Kidney (tissue), 14 donors: ENCODE data around the gene SDSL. TPM values are rescaled to one million over a fixed set of nuclear protein-coding genes. Genes with fewer than 3 reads are reported as not detected.
A peak's percentile ranks its signal among the peaks of the same experiment; 100 is the strongest.

Source experiments
- DNase-seq, 5 donors: peaks; one replicate each; pipeline ENCODE4 v3.0.0-alpha.2; 2013 to 2020
- FAIRE-seq: peaks from 2 replicates; lab custom pipeline; 2012; peaks lifted over from hg19 to GRCh38; lab: Jason Lieb, UNC
- H3K27ac ChIP-seq, 2 donors: one replicate each; pipeline ENCODE4 v1.7.0; 2013; ENCODE audit warnings: low read depth in 2 of 2, low read length in 2 of 2, inconsistent platforms in 1 of 2
- H3K27me3 ChIP-seq: one replicate; pipeline ENCODE4 v1.7.1; 2013; ENCODE audit warnings: low read length, inconsistent platforms; ENCODE audit not compliant: control insufficient read depth, insufficient read depth
- H3K36me3 ChIP-seq, 3 donors: one replicate each; pipeline versions ENCODE4 v1.7.0 to v1.7.1; 2013; ENCODE audit warnings: low read length in 3 of 3, control low read depth in 1 of 3, inconsistent platforms in 1 of 3; ENCODE audit not compliant: insufficient read depth in 3 of 3, control insufficient read depth in 2 of 3
- H3K4me1 ChIP-seq, 3 donors: one replicate each; pipeline versions ENCODE4 v1.7.0 to v1.7.1; 2013; ENCODE audit warnings: low read length in 3 of 3, inconsistent platforms in 1 of 3, low read depth in 1 of 3; ENCODE audit not compliant: control insufficient read depth in 2 of 3, insufficient read depth in 2 of 3
- H3K4me3 ChIP-seq, 3 donors: one replicate each; pipeline versions ENCODE4 v1.7.0 to v1.8.1; 2013; ENCODE audit warnings: low read length in 3 of 3, control low read depth in 1 of 3, inconsistent platforms in 1 of 3
- H3K9ac ChIP-seq, 3 donors: one replicate each; pipeline versions ENCODE4 v1.7.0 to v1.7.1; 2013; ENCODE audit warnings: low read length in 3 of 3, control low read depth in 1 of 3, inconsistent platforms in 1 of 3
- H3K9me3 ChIP-seq, 3 donors: one replicate each; pipeline versions ENCODE4 v1.7.0 to v1.7.1; 2013; ENCODE audit warnings: low read length in 3 of 3, control low read depth in 1 of 3, inconsistent platforms in 1 of 3; ENCODE audit not compliant: control insufficient read depth in 2 of 3, insufficient read depth in 1 of 3
- intact Hi-C: fragments of 100-400 bp; cut with DNase I; formaldehyde crosslinking; loops from one replicate; pipeline ENCODE4 v1.11.1; 2022
- polyA plus RNA-seq: library from polyadenylated mRNA; stranded (reverse); fragments of 350-450 nt; fragmentation: Illumina TruSeq; extraction: RNeasy Lipid Tissue Mini Kit (QIAGEN cat#74804); gene quantifications from one replicate; pipeline ENCODE4 v1.2.3, GENCODE V29; 2014; ENCODE audit warnings: low read depth, low replicate concordance; ENCODE audit not compliant: insufficient read depth
- total RNA-seq: library from RNA; stranded (reverse); fragmentation: NEBNext Ultra II Directional; extraction: Animal tissue kit (Norgen Biotek cat#: 25700); gene quantifications from one replicate; pipeline ENCODE4 v1.2.1, GENCODE V29; 2021
- TF ChIP-seq, protein P1 (sequence below): IDR thresholded peaks from 3 replicates; pipeline ENCODE4 v1.5.1; 2012; ENCODE audit warnings: mild to moderate bottlenecking, moderate library complexity, borderline replicate concordance; ENCODE audit not compliant: insufficient read depth; ENCODE audit errors: extremely low read depth
- donor health status: control.
- donor health status: control.
- donor health status: control.
- donor health status: control.
- donor health status: control.
- donor health status: DM: yes; HTN: yes; CAD: no.
- donor health status: Normal renal cell carcinoma (clear cell type).

The SDSL gene
- total and polyA plus RNA-seq, 2 donors from 2014 or later: 22.8 to 116 TPM

DNA sequence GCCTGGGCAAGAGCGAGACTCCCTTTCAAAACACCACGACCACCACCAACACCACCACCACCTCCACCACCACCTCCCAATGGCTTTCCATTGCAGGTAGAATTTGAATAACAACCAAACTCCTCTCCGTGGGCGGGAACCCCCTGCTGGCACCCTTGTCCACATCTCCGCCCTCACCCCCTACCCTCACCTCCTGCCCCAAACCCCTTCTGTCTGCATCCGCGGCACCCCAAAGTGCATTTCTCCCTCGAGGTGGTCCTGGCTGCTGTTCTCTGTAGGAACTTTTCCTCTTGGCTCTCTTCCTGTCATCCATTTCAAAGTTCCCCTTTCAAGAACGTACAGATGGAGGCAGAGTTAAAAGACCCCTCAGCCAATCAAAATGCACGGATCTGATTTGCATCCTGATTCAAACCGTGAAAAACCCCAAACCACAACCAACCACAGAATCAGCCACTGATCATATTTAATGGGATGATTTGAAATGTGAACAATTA is 3.8 kb downstream of the SDSL start:
- no peak overlapping the region for H3K9ac ChIP-seq
- no peak overlapping the region for H3K4me3 ChIP-seq
- H3K27me3 ChIP-seq: no peaks in the 10 kb centered on the region
- no peak for DNase-seq
- FAIRE-seq: no peak
- H3K27ac ChIP-seq: no peak overlapping the region
- H3K9me3 ChIP-seq: no peaks in the 10 kb centered on the region
- H3K4me1 ChIP-seq: peaks cover 0 to 8% (median 0%) of the 10 kb centered on the region in 3 donors
- no peaks in the 10 kb centered on the region for H3K36me3 ChIP-seq
- TF ChIP-seq, protein P1, sequence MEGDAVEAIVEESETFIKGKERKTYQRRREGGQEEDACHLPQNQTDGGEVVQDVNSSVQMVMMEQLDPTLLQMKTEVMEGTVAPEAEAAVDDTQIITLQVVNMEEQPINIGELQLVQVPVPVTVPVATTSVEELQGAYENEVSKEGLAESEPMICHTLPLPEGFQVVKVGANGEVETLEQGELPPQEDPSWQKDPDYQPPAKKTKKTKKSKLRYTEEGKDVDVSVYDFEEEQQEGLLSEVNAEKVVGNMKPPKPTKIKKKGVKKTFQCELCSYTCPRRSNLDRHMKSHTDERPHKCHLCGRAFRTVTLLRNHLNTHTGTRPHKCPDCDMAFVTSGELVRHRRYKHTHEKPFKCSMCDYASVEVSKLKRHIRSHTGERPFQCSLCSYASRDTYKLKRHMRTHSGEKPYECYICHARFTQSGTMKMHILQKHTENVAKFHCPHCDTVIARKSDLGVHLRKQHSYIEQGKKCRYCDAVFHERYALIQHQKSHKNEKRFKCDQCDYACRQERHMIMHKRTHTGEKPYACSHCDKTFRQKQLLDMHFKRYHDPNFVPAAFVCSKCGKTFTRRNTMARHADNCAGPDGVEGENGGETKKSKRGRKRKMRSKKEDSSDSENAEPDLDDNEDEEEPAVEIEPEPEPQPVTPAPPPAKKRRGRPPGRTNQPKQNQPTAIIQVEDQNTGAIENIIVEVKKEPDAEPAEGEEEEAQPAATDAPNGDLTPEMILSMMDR: no peak
- intact Hi-C loops: no loop called here

GRCh38 chr12:113427882-113428281 is 5.7 kb downstream of the SDSL start:
- Histone ChIP-seq H3K27ac (no peak overlapping the region), H3K9me3 (no peaks in the 10 kb centered on the region), H3K4me1 (peaks cover 0 to 2% (median 0%) of the 10 kb centered on the region in 3 donors), H3K36me3 (no peaks in the 10 kb centered on the region), H3K4me3 (no peak overlapping the region), H3K27me3 (no peaks in the 10 kb centered on the region), H3K9ac (no peak overlapping the region)
- DNase-seq (no peak), FAIRE-seq (no peak)
- intact Hi-C loops: no loop called here
- TF ChIP-seq, protein P1: no peak

GRCh38 chr12:113428482-113428881 is 6.3 kb downstream of the SDSL start:
- Histone ChIP-seq H3K27ac (no peak overlapping the region), H3K4me3 (no peak overlapping the region), H3K27me3 (no peaks in the 10 kb centered on the region), H3K9ac (no peak overlapping the region), H3K36me3 (no peaks in the 10 kb centered on the region), H3K9me3 (no peaks in the 10 kb centered on the region), H3K4me1 (no peaks in the 10 kb centered on the region)
- DNase-seq (no peak), FAIRE-seq (no peak)
- TF ChIP-seq, protein P1: no peak
- intact Hi-C loops: no loop called here

GRCh38 chr12:113432986-113433385 is 10.8 kb downstream of the SDSL start:
- Histone ChIP-seq H3K4me3 (no peak overlapping the region), H3K4me1 (no peaks in the 10 kb centered on the region), H3K27ac (no peak overlapping the region), H3K9me3 (no peaks in the 10 kb centered on the region), H3K9ac (no peak overlapping the region), H3K27me3 (no peaks in the 10 kb centered on the region), H3K36me3 (peaks cover 0 to 2% (median 0%) of the 10 kb centered on the region in 3 donors)
- DNase-seq (peak in 1 of 5 donors; percentile 34), FAIRE-seq (no peak)
- TF ChIP-seq, protein P1: no peak
- intact Hi-C loops: no loop called here
